GM12878 (cell line): ENCODE data around the gene ACKR2. TPM values are rescaled to one million over a fixed set of nuclear protein-coding genes. Genes with fewer than 3 reads are reported as not detected.

Source experiments
- ATAC-seq: fragments of 200-7000 bp; cut with Tn5 transposase; 3 replicates; pipeline ENCODE4 v1.9.1; 2020; ENCODE audit warnings: mild to moderate bottlenecking, moderate library complexity
- BruUV-seq: library from RNA; stranded (reverse); fragments of 400-500 nt; replicated peaks from 2 replicates; lab custom pipeline; 2021; lab: Mats Ljungman, UMichigan
- CTCF ChIA-PET: fragments of 300-600 bp; sonication (Branson Sonifier 250); formaldehyde crosslinking; extraction: SDS; loops from one replicate; lab custom pipeline; 2021; ENCODE audit warnings: inconsistent platforms; lab: Yijun Ruan, JAX
- POLR2A ChIA-PET: fragments of 350-600 bp; formaldehyde crosslinking; extraction: SDS; loops from one replicate; lab custom pipeline; 2021; ENCODE audit warnings: inconsistent platforms; lab: Charles Lee
- RAD21 ChIA-PET: fragments of 300-600 bp; sonication (Branson Sonifier 250); formaldehyde crosslinking; loops from one replicate; lab custom pipeline; 2023; ENCODE audit warnings: antibody characterized with exemption; ENCODE audit not compliant: unreplicated experiment; lab: Charles Lee
- SMC1A ChIA-PET: fragments of 300-600 bp; sonication (Branson Sonifier 250); formaldehyde crosslinking; loops from one replicate; lab custom pipeline; 2023; ENCODE audit not compliant: unreplicated experiment, uncharacterized antibody; lab: Charles Lee
- DNase-seq: peaks from one replicate; pipeline ENCODE4 v3.0.0-alpha.2; 2011; ENCODE audit warnings: low read depth, low spot score
- FAIRE-seq: peaks from 3 replicates; lab custom pipeline; 2011; peaks lifted over from hg19 to GRCh38; lab: Jason Lieb, UNC
- H2AFZ ChIP-seq: 2 replicates; pipeline ENCODE4 v1.6.0; 2011; ENCODE audit warnings: low read depth, low read length, control low read depth; ENCODE audit not compliant: control insufficient read depth
- H3K27ac ChIP-seq: 2 replicates; pipeline ENCODE4 v1.5.1; 2011; ENCODE audit warnings: control low read depth; ENCODE audit not compliant: control insufficient read depth, insufficient read depth
- H3K27me3 ChIP-seq, 2 experiments: replicated peaks in 1 of 2; 2 replicates each; pipeline versions ENCODE4 v1.6.0 to v1.6.1; 2011; ENCODE audit warnings: low read length in 1 of 2; ENCODE audit not compliant: control insufficient read depth in 2 of 2, insufficient read depth in 2 of 2
- H3K36me3 ChIP-seq, 2 experiments: 2 replicates each; pipeline ENCODE4 v1.5.1; 2011; ENCODE audit warnings: low read length in 1 of 2; ENCODE audit not compliant: control insufficient read depth in 2 of 2, insufficient read depth in 2 of 2
- H3K4me1 ChIP-seq: 2 replicates; pipeline ENCODE4 v1.6.1; 2011; ENCODE audit warnings: mild to moderate bottlenecking, low read length, moderate library complexity, mixed read lengths; ENCODE audit not compliant: control insufficient read depth, insufficient read depth
- H3K4me2 ChIP-seq: 2 replicates; pipeline ENCODE4 v1.6.0; 2011; ENCODE audit warnings: control low read depth; ENCODE audit not compliant: control insufficient read depth, insufficient read depth
- H3K4me3 ChIP-seq: fragments of 200-600 bp; sonication (generic); 2 replicates; pipeline ENCODE4 v1.5.1; 2016
- H3K79me2 ChIP-seq: 2 replicates; pipeline ENCODE4 v1.6.0; 2011; ENCODE audit warnings: low read length; ENCODE audit not compliant: control insufficient read depth, insufficient read depth
- H3K9ac ChIP-seq: 2 replicates; pipeline ENCODE4 v1.8.0; 2011; ENCODE audit warnings: low read length, control low read depth, mixed read lengths; ENCODE audit not compliant: control insufficient read depth, insufficient read depth
- H3K9me3 ChIP-seq: replicated peaks from 3 replicates; pipeline ENCODE4 v1.5.1; 2011; ENCODE audit warnings: mild to moderate bottlenecking, low read length; ENCODE audit not compliant: control insufficient read depth, insufficient read depth
- H4K20me1 ChIP-seq: 2 replicates; pipeline ENCODE4 v1.6.0; 2011; ENCODE audit not compliant: control insufficient read depth, insufficient read depth
- HCFC1 ChIP-seq: fragments of 150-350 bp; IDR thresholded peaks from 2 replicates; pipeline ENCODE4 v1.6.1; 2014; ENCODE audit warnings: low read length
- MAX ChIP-seq: IDR thresholded peaks from 2 replicates; pipeline ENCODE4 v1.6.1; 2012; ENCODE audit warnings: low read depth, low read length, improper control_type of control experiment
- RAD51 ChIP-seq: fragments of 450-650 bp; IDR thresholded peaks from 2 replicates; pipeline ENCODE4 v1.6.1; 2016; ENCODE audit warnings: moderate library complexity, mild to moderate bottlenecking, inconsistent platforms
- RELB ChIP-seq: fragments of 450-650 bp; IDR thresholded peaks from 2 replicates; pipeline ENCODE4 v1.6.1; 2017; ENCODE audit warnings: low read depth, mild to moderate bottlenecking, moderate library complexity
- REST ChIP-seq: IDR thresholded peaks from 2 replicates; pipeline ENCODE4 v1.6.1; 2012; ENCODE audit warnings: mild to moderate bottlenecking, low read depth, low read length
- RFX5 ChIP-seq: IDR thresholded peaks from 2 replicates; pipeline ENCODE4 v1.6.1; 2011; ENCODE audit warnings: low read depth, low read length, improper control_type of control experiment
- TCF12 ChIP-seq: IDR thresholded peaks from 2 replicates; pipeline ENCODE4 v1.6.1; 2011; ENCODE audit warnings: low read depth, mild to moderate bottlenecking, low read length
- WRNIP1 ChIP-seq: IDR thresholded peaks from 2 replicates; pipeline ENCODE4 v1.6.1; 2011; ENCODE audit warnings: low read depth, low read length, improper control_type of control experiment, borderline replicate concordance
- in situ Hi-C: fragments of 300-500 bp; cut with MboI; formaldehyde crosslinking; loops from 9 replicates; pipeline ENCODE4 v1.14.3; 2018; ENCODE audit warnings: mixed read lengths
- intact Hi-C: fragments of 100-400 bp; cut with micrococcal nuclease; formaldehyde crosslinking; loops from one replicate; pipeline ENCODE4 v1.14.2; 2022; ENCODE audit not compliant: unreplicated experiment
- polyA plus RNA-seq, 11 experiments: library from polyadenylated mRNA; depleted of rRNA in 4 of 11; unstranded in 6 of 11; stranded (reverse) in 5 of 11; fragments of >200 nt; fragmentation: Nextera tagmentation in 4 of 11; fragmentation: Illumina TruSeq in 1 of 11; extraction: Ambion mirVana in 4 of 11; extraction: Trizol in 1 of 11; gene quantifications; 1 replicate in 1 of 11; 2 replicates in 10 of 11; pipeline versions ENCODE4 v1.2.1 to v1.2.3, GENCODE V29; 2011 to 2016; ENCODE audit warnings: inconsistent platforms in 2 of 11, missing spikeins in 2 of 11, low read depth in 1 of 11
- total RNA-seq, 4 experiments: library from RNA; depleted of rRNA in 3 of 4; stranded (reverse); fragments of >200 nt in 3 of 4; fragmentation: Illumina TruSeq in 1 of 4; extraction: Trizol in 1 of 4; gene quantifications; 2 replicates each; pipeline versions ENCODE4 v1.2.1 to v1.2.3, GENCODE V29; 2013 to 2021

The ACKR2 gene
- total and polyA plus RNA-seq, 10 of the 15 experiments (the other 5 are each of a cell fraction or from before 2014, with no cell fraction given): 0.05 to 0.91 (median 0.23) TPM; not detected in 2

- TF ChIP-seq RAD51 (no peak), RELB (no peak), RFX5 (no peak), MAX (no peak), WRNIP1 (no peak)
Measured at GRCh38 chr3:42853739-42854302, 44.6 kb downstream of the ACKR2 start (continued).

GRCh38 chr3:42855219-42855546 is 45.9 kb downstream of the ACKR2 start:
- ChIA-PET POLR2A (no interaction called here), SMC1A (no interaction called here), RAD21 (interaction anchor here (0.7 kb wide), 1 partner anchor 146 kb away, joined by 3 read pairs; no protein-coding TSS in a partner anchor), CTCF (no interaction called here)
- no peak overlapping the region for H2AFZ ChIP-seq
- no peaks in the 10 kb centered on the region for H3K4me1 ChIP-seq
- no peaks in the 10 kb centered on the region for H3K9me3 ChIP-seq
- ATAC-seq: no peak
- no peaks in the 10 kb centered on the region for H3K36me3 ChIP-seq
- no peaks in the 10 kb centered on the region for H4K20me1 ChIP-seq
- intact Hi-C loops (no loop called here), in situ Hi-C loops (no loop called here)
- no TSS peak for BruUV-seq
- no peak overlapping the region for H3K4me2 ChIP-seq
- no peak for DNase-seq
- no peak overlapping the region for H3K27ac ChIP-seq
- no peak overlapping the region for H3K4me3 ChIP-seq
- H3K27me3 ChIP-seq: no peaks in the 10 kb centered on the region
- no peak overlapping the region for H3K9ac ChIP-seq
- no peaks in the 10 kb centered on the region for H3K79me2 ChIP-seq
- no peak for FAIRE-seq
- TF ChIP-seq REST (no peak), TCF12 (no peak), HCFC1 (no peak)
